HepG2 (cell line): ENCODE results near the gene SPRTN.

Source experiments
- BRCA1 ChIP-seq: sonication (generic); formaldehyde crosslinking; IDR thresholded peaks from 2 replicates; pipeline ENCODE4 v1.4.0; 2020; ENCODE audit warnings: missing genetic modification reagents
- CAMTA2 ChIP-seq: sonication (generic); formaldehyde crosslinking; IDR thresholded peaks from 2 replicates; pipeline ENCODE4 v1.4.0; 2020; ENCODE audit warnings: mild to moderate bottlenecking, missing genetic modification reagents, borderline replicate concordance
- FOSL1 ChIP-seq: sonication (generic); formaldehyde crosslinking; IDR thresholded peaks from 2 replicates; pipeline ENCODE4 v1.9.0; 2021; ENCODE audit warnings: missing genetic modification reagents, borderline replicate concordance
- GABPB1 ChIP-seq: IDR thresholded peaks from 2 replicates; pipeline ENCODE4 v1.6.1; 2016; ENCODE audit warnings: mild to moderate bottlenecking, missing genetic modification reagents, moderate library complexity, missing compliant biosample characterization
- MEF2D ChIP-seq: sonication (generic); formaldehyde crosslinking; IDR thresholded peaks from 2 replicates; pipeline ENCODE4 v1.5.1; 2020; ENCODE audit warnings: mild to moderate bottlenecking, missing genetic modification reagents
- NFE2L1 ChIP-seq: sonication (generic); formaldehyde crosslinking; IDR thresholded peaks from 2 replicates; pipeline ENCODE4 v1.4.0; 2020; ENCODE audit warnings: missing genetic modification reagents, mild to moderate bottlenecking, borderline replicate concordance
- TAF1 ChIP-seq: sonication (generic); formaldehyde crosslinking; IDR thresholded peaks from 2 replicates; pipeline ENCODE4 v1.4.0; 2020; ENCODE audit warnings: missing genetic modification reagents
- TEAD2 ChIP-seq: sonication (generic); formaldehyde crosslinking; IDR thresholded peaks from 2 replicates; pipeline ENCODE4 v1.9.0; 2021; ENCODE audit warnings: missing genetic modification reagents
- ZMYM3 ChIP-seq: sonication (generic); formaldehyde crosslinking; IDR thresholded peaks from 2 replicates; pipeline ENCODE4 v1.5.1; 2020; ENCODE audit warnings: mild to moderate bottlenecking, missing genetic modification reagents
- ZNF274 ChIP-seq: sonication (generic); formaldehyde crosslinking; IDR thresholded peaks from 2 replicates; pipeline ENCODE4 v1.5.1; 2020; ENCODE audit warnings: mild to moderate bottlenecking, missing genetic modification reagents
- TF ChIP-seq, protein P1 (sequence below): sonication (generic); formaldehyde crosslinking; IDR thresholded peaks from 2 replicates; pipeline ENCODE4 v1.5.0; 2020; ENCODE audit warnings: mild to moderate bottlenecking, missing genetic modification reagents, moderate library complexity
- TF ChIP-seq, protein P2 (sequence below), 2 experiments: IDR thresholded peaks; 2 replicates each; pipeline ENCODE4 v1.6.1; 2011 to 2012; ENCODE audit warnings: low read length in 2 of 2, borderline replicate concordance in 1 of 2, low read depth in 1 of 2, mild to moderate bottlenecking in 1 of 2, moderate library complexity in 1 of 2
- TF ChIP-seq, protein P3 (sequence below): sonication (generic); formaldehyde crosslinking; conservative IDR thresholded peaks from 2 replicates; pipeline ENCODE4 v1.4.0; 2020; ENCODE audit warnings: missing genetic modification reagents

DNA sequence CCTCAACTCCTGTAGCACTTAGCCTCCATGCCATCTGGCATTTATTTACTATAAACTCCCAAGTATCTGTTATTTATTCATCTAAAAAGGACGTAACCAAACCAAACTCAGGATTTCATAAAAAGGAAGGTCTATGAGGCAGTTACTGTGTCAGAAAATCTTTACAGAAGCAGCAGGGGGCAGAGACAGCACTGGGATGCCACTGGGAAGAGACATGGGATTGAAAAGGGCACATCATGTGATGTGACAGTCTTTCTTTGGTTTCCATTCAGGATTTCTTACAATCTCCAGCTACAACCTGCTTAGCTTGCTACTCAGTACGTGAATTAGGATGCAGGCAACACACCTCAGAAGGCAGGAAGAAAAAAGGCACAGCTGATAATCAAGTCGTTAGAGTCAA lies 31.2 kb downstream of the SPRTN start:
- TF ChIP-seq FOSL1 (CRISPR knock-in tag) (no peak), NFE2L1 (CRISPR knock-in tag) (no peak), BRCA1 (no peak), TEAD2 (no peak), MEF2D (no peak), TAF1 (CRISPR knock-in tag) (no peak), ZMYM3 (CRISPR knock-in tag) (no peak), ZNF274 (CRISPR knock-in tag) (no peak), CAMTA2 (CRISPR knock-in tag) (no peak), GABPB1 (no peak)
- TF ChIP-seq, protein P1, sequence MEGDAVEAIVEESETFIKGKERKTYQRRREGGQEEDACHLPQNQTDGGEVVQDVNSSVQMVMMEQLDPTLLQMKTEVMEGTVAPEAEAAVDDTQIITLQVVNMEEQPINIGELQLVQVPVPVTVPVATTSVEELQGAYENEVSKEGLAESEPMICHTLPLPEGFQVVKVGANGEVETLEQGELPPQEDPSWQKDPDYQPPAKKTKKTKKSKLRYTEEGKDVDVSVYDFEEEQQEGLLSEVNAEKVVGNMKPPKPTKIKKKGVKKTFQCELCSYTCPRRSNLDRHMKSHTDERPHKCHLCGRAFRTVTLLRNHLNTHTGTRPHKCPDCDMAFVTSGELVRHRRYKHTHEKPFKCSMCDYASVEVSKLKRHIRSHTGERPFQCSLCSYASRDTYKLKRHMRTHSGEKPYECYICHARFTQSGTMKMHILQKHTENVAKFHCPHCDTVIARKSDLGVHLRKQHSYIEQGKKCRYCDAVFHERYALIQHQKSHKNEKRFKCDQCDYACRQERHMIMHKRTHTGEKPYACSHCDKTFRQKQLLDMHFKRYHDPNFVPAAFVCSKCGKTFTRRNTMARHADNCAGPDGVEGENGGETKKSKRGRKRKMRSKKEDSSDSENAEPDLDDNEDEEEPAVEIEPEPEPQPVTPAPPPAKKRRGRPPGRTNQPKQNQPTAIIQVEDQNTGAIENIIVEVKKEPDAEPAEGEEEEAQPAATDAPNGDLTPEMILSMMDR (CRISPR knock-in tag) = 0 out of 2 replicates have a peak, but pooled peaks have one; percentile 13
- TF ChIP-seq, protein P2, sequence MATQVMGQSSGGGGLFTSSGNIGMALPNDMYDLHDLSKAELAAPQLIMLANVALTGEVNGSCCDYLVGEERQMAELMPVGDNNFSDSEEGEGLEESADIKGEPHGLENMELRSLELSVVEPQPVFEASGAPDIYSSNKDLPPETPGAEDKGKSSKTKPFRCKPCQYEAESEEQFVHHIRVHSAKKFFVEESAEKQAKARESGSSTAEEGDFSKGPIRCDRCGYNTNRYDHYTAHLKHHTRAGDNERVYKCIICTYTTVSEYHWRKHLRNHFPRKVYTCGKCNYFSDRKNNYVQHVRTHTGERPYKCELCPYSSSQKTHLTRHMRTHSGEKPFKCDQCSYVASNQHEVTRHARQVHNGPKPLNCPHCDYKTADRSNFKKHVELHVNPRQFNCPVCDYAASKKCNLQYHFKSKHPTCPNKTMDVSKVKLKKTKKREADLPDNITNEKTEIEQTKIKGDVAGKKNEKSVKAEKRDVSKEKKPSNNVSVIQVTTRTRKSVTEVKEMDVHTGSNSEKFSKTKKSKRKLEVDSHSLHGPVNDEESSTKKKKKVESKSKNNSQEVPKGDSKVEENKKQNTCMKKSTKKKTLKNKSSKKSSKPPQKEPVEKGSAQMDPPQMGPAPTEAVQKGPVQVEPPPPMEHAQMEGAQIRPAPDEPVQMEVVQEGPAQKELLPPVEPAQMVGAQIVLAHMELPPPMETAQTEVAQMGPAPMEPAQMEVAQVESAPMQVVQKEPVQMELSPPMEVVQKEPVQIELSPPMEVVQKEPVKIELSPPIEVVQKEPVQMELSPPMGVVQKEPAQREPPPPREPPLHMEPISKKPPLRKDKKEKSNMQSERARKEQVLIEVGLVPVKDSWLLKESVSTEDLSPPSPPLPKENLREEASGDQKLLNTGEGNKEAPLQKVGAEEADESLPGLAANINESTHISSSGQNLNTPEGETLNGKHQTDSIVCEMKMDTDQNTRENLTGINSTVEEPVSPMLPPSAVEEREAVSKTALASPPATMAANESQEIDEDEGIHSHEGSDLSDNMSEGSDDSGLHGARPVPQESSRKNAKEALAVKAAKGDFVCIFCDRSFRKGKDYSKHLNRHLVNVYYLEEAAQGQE (IDR thresholded peaks at IDR 0.05; ENCODE audit: borderline replicate concordance in 1 of 2, low read depth in 1 of 2, low read length in 2 of 2) = no peak
- TF ChIP-seq, protein P3, sequence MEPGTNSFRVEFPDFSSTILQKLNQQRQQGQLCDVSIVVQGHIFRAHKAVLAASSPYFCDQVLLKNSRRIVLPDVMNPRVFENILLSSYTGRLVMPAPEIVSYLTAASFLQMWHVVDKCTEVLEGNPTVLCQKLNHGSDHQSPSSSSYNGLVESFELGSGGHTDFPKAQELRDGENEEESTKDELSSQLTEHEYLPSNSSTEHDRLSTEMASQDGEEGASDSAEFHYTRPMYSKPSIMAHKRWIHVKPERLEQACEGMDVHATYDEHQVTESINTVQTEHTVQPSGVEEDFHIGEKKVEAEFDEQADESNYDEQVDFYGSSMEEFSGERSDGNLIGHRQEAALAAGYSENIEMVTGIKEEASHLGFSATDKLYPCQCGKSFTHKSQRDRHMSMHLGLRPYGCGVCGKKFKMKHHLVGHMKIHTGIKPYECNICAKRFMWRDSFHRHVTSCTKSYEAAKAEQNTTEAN (CRISPR knock-in tag) = no peak
